GM13977 (cell line): Measurements from ENCODE around the gene NYAP2.

Experiments
- DNase-seq: peaks from one replicate; pipeline ENCODE4 v3.0.0; 2012; ENCODE audit warnings: low spot score
- in situ Hi-C: fragments of 300-500 bp; cut with MboI; formaldehyde crosslinking; loops from one replicate; pipeline ENCODE4 v1.12.0; 2022; ENCODE audit warnings: low sequenced_read_pairs, low pct_unique_long_range_greater_than_20kb, mixed read lengths, inconsistent platforms; ENCODE audit not compliant: unreplicated experiment
- TF ChIP-seq, protein P1 (sequence below): IDR thresholded peaks from 2 replicates; pipeline ENCODE4 v1.5.1; 2012; ENCODE audit warnings: mild to moderate bottlenecking, control low read depth; ENCODE audit not compliant: insufficient read depth; ENCODE audit errors: extremely low read depth, missing control alignments

The NYAP2 gene

DNA sequence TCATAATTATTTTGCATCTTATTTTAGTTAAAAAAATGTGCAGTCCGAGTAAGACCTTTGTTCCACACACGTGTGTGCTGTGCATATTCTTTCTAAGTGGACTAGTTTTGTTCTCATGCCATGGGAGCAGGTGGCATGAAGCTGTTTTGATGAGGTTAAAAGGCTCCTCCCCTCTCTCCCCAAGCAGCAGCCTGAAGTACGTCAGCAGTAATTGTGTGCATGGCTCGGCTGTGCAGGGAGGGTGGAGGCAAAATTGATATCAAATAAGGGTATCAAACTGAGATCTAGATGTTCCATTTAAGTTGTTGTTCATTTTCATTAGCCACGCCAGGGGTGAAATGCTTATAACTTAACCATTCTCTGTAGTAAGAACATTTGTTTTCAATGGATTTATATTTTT lies at the start of gene NYAP2:
TSS of gene NYAP2 (plus strand) at position 207 of the 400 bp plus-strand sequence. CDS start 9,171 bp downstream, outside the sequence.
- in situ Hi-C loops: no loop called here
- TF ChIP-seq, protein P1, sequence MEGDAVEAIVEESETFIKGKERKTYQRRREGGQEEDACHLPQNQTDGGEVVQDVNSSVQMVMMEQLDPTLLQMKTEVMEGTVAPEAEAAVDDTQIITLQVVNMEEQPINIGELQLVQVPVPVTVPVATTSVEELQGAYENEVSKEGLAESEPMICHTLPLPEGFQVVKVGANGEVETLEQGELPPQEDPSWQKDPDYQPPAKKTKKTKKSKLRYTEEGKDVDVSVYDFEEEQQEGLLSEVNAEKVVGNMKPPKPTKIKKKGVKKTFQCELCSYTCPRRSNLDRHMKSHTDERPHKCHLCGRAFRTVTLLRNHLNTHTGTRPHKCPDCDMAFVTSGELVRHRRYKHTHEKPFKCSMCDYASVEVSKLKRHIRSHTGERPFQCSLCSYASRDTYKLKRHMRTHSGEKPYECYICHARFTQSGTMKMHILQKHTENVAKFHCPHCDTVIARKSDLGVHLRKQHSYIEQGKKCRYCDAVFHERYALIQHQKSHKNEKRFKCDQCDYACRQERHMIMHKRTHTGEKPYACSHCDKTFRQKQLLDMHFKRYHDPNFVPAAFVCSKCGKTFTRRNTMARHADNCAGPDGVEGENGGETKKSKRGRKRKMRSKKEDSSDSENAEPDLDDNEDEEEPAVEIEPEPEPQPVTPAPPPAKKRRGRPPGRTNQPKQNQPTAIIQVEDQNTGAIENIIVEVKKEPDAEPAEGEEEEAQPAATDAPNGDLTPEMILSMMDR: no peak
- no peak for DNase-seq

DNA sequence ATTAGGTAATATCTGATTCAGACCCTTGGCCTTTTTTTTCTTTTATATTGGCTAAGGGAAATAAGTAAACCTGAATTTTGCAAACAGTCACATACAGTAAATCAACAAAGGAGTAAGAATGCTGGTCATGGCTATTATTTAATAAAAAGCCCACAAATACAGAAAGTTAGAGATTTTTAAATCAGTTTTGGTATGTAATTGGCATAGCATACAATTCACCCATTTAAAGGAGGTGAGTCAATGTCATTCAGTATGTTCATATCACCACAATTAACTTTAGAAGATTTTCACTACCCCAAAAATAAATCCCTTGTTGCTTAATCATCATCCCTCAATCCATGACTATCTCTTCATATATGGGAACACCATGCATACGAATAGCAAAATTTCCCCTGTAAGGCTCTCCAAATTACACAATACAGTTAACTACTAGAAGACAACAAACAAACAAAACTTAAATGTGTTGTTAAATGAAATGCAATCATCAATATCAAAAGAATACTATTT lies 45.9 kb upstream of the NYAP2 start:
- in situ Hi-C loops: no loop called here
- DNase-seq: no peak
- TF ChIP-seq, protein P1: no peak

DNA sequence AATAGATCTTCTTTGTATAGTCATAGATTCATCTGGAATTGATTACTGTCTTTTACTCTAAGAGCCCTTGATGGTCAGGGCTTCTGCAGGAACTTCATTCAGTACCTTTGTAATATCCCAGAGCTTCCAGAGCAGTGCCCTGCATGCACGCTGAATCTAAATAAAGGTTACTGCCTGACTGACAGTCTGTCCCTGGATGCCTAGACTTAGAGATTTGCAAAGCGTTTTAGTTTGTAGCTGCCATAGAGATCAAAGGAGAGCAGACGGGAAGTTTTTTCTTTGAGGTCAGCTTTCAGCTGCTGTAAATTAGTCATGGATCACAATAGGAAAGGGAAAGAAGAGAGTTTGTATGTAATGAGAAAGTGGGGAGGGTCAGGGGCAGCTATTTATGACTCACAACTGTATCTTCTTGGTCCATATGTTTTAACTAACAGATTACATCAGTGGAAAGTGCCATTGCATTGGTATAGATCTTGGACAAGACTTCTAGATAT lies 45.2 kb upstream of the NYAP2 start:
- DNase-seq: no peak

DNA sequence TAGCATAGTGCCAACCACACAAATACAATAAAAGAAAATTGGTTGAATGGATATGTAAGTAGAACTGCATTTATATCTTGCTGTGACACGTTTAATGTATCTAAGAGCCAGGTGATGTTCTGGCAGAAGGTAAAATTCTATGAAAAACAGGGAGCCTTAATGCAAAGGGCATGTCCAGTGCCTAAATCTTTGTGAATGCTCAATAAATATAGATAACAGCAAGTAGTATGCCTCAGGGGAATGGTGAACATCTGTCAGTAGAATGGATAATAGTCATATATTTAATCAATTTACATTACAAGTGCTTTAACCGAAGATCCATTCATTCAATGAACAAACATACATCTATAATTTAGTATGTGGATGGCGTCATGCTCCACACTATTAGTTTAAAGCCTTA lies 43.7 kb upstream of the NYAP2 start:
- in situ Hi-C loops: no loop called here
- DNase-seq: no peak
- TF ChIP-seq, protein P1: no peak

More for the DNA sequence above, 45.2 kb upstream of the NYAP2 start:
- TF ChIP-seq, protein P1: no peak
- in situ Hi-C loops: no loop called here

DNA sequence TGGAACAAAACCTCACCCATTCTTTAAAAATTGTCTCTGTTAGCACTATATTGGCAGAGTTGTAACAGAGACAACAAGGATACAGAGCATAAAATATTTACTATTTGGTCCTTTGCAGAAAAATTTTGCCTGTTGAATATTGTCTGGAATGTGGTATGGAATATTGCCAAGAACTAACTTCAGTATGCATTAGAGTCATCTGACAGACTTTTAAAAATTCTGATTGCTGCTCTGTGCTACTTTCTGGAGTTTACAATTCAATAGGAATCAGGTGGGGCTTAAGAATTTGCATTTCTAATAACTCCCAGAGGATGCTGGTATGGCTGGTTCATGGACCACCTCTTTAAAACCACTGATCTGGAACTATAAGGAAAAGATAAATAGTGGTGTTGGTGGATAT lies 32.8 kb upstream of the NYAP2 start:
- no peak for DNase-seq
- TF ChIP-seq, protein P1: no peak
- in situ Hi-C loops: no loop called here

DNA sequence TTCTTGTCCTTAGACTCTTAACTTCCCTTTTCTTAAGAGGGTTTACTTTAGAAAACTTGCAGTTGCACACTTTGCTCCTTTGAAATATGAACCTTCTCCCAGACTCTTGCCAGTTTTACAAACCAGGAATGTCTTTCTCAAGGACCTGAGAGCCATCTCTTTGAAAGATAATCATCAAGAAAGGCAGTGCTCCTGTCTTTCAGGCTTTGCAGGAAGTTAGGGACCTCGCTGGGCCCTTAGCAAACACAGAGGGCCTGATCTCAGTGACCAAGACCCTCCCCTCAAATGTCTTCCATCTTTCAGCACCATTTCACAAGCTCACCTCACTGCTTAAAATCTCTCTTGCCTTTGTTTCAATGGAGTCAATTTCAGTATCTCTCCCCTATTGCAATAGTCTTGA lies 32.0 kb upstream of the NYAP2 start:
- in situ Hi-C loops: no loop called here
- DNase-seq: no peak
- TF ChIP-seq, protein P1: no peak
